AG10803 (cell line): ENCODE measurements around the gene SREBF2.

ENCODE experiments used
- DNase-seq: peaks from one replicate; pipeline ENCODE4 v3.0.0; 2010; ENCODE audit warnings: low read depth
- H3K4me3 ChIP-seq: 2 replicates; pipeline ENCODE4 v1.5.1; 2011; ENCODE audit warnings: mild to moderate bottlenecking, low read length, control low read depth
- CTCF ChIP-seq: conservative IDR thresholded peaks from 2 replicates; pipeline ENCODE4 v1.5.1; 2011; ENCODE audit warnings: mild to moderate bottlenecking, low read length, control low read depth, inconsistent platforms

Gene SREBF2

GRCh38 chr22:41892721-41893120 lies 59.8 kb downstream of the SREBF2 start:
- H3K4me3 ChIP-seq, result no peak overlapping the region
- TF ChIP-seq CTCF, result no peak
- DNase-seq, result no peak

- TF ChIP-seq CTCF, result no peak
- no peak overlapping the region for H3K4me3 ChIP-seq
- DNase-seq, result no peak
These were observed 60.9 kb downstream of the SREBF2 start for GRCh38 chr22:41893591-41894375.

GRCh38 chr22:41898645-41899044 lies 65.7 kb downstream of the SREBF2 start:
- H3K4me3 ChIP-seq, result no peak overlapping the region
- DNase-seq, result no peak
- TF ChIP-seq CTCF, result no peak

DNA sequence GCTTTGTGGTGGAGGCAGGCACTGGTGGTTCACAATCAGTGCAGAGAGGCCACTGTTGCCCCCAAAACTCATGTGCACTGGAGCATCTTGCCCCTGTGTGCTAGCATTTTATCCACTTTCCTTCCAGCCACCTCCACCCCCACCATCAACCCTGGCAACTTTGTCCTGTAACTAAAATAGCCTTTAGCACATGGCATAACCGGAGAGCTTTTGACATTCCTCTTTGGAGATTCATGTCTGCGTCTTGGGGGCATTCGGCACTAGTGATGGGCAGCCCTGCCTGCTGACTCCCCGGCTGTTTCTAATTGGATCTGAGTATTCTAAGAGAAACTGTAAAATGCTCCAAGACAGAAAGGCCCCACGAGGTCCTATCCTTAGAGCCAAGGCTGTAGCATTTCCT lies 66.2 kb downstream of the SREBF2 start:
- DNase-seq, result no peak
- no peak for TF ChIP-seq CTCF
- no peak overlapping the region for H3K4me3 ChIP-seq

- H3K4me3 ChIP-seq, result no peak overlapping the region
- DNase-seq, result no peak
- TF ChIP-seq CTCF, result no peak
These were observed 67.2 kb downstream of the SREBF2 start for GRCh38 chr22:41899992-41900651.

DNA sequence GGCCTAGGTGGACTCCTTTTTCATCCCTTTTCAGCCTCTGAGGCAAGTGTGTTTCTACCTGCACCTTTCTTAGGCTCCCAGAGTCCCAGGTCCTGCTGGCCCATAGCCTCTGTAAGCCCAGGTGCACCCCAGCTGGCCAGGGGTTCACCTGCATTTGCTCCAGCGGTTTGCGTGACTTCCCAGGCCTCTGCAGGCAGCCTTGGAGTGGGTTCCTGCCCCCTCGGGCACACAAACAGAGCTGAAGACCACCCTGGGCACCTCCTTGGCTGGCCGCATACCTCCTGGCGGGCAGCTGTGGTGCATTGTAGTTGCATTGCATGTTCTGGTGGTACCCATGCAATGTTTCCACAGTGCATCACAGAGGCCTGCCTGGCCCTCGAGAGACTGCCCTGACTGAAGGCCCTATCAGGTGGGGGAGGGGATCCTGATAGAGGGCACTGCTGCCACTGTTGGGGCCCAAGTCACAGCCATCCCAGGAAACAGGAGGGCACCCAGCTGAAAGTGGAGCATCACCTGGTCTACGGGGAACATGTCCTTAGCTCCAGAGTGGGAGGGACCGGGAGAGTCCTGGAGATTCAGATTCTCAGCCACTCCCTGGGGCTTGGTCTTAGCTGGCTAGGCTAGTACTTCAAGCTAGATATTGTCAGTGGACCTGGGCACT lies 67.9 kb downstream of the SREBF2 start:
- TF ChIP-seq CTCF, result no peak
- no peak overlapping the region for H3K4me3 ChIP-seq
- DNase-seq, result no peak
